ENCODE data around the gene TCP1. TPM values are rescaled to one million over a fixed set of nuclear protein-coding genes. Genes with fewer than 3 reads are reported as not detected.

The TCP1 gene
- total and polyA plus RNA-seq, 9 of the 15 experiments (the other 6 are each of a cell fraction or from before 2014, with no cell fraction given) = 331 to 801 (median 645) TPM

DNA sequence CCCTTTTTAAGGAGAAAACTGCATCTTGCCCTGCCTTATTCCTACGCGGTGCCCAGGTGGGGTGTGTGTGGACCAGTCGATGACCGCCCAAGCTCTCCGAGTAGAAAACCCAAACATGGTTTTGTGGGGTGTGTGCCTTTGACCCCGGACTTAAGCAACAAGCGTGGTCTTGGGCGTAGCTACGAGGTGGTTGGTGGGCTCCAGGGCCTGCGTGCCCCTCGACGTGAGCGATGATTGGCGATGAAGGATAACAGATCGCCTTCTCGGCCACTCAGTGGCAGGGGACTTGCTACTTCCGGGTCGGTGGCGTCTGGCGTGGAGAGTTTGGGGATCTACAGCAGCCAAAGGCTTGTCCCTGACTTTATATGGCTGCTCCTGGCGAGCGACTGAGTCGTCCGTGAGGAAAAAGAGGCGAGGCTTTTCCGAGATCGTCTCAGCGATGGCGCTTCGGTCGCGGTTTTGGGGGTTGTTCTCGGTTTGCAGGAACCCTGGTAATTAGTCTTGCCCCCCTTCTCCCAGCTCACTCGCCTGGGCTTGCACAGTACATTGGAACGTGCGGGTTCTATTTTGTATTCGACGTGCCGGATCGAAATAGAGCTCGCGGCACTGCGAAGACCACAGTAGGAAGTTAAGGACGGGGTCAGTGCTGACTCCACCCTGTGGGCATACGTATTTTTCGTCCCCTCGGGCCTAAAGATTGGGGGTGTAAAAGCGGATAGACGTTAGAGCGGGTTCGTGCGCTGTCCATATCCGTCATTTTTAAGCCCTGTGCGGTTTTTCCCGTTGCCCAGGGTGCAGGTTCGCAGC, 950 bp upstream of the TCP1 start, which contains the start of gene MRPL18 (continued):
- TF ChIP-seq, protein P1, sequence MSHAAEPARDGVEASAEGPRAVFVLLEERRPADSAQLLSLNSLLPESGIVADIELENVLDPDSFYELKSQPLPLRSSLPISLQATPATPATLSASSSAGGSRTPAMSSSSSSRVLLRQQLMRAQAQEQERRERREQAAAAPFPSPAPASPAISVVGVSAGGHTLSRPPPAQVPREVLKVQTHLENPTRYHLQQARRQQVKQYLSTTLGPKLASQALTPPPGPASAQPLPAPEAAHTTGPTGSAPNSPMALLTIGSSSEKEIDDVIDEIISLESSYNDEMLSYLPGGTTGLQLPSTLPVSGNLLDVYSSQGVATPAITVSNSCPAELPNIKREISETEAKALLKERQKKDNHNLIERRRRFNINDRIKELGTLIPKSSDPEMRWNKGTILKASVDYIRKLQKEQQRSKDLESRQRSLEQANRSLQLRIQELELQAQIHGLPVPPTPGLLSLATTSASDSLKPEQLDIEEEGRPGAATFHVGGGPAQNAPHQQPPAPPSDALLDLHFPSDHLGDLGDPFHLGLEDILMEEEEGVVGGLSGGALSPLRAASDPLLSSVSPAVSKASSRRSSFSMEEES (CRISPR knock-in tag; IDR thresholded peaks at IDR 0.05) = no peak
- TF ChIP-seq NFYB (IDR thresholded peaks at IDR 0.05; ENCODE audit: extremely low read depth, insufficient read length) (peak; percentile 98), ZNF282 (CRISPR knock-in tag; IDR thresholded peaks at IDR 0.05) (no peak), NR1H2 (CRISPR knock-in tag; IDR thresholded peaks at IDR 0.05) (no peak), KDM5B (IDR thresholded peaks at IDR 0.05; ENCODE audit: insufficient replicate concordance, low read depth, low read length) (peak; percentile 89), NONO (IDR thresholded peaks at IDR 0.05; ENCODE audit: low read depth in 2 of 2, low read length in 1 of 2) (no peak), CBFA2T3 (IDR thresholded peaks at IDR 0.05) (no peak), PCBP2 (IDR thresholded peaks at IDR 0.05; ENCODE audit: low read depth, low read length, poor library complexity, severe bottlenecking) (no peak), RBM25 (IDR thresholded peaks at IDR 0.05; ENCODE audit: low read depth, low read length, severe bottlenecking) (peak; percentile 91), SAFB (IDR thresholded peaks at IDR 0.05; ENCODE audit: borderline replicate concordance, low read depth, low read length) (no peak; the same call in 1 of the 2 replicates), STAT5B (CRISPR knock-in tag; IDR thresholded peaks at IDR 0.05) (no peak), PCBP1 (IDR thresholded peaks at IDR 0.05; ENCODE audit: low read depth, low read length, poor library complexity, severe bottlenecking) (no peak)
- TF ChIP-seq, protein P2, sequence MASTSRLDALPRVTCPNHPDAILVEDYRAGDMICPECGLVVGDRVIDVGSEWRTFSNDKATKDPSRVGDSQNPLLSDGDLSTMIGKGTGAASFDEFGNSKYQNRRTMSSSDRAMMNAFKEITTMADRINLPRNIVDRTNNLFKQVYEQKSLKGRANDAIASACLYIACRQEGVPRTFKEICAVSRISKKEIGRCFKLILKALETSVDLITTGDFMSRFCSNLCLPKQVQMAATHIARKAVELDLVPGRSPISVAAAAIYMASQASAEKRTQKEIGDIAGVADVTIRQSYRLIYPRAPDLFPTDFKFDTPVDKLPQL (IDR thresholded peaks at IDR 0.05; ENCODE audit: extremely low read depth, insufficient read length) = no peak
- TF ChIP-seq, protein P3, sequence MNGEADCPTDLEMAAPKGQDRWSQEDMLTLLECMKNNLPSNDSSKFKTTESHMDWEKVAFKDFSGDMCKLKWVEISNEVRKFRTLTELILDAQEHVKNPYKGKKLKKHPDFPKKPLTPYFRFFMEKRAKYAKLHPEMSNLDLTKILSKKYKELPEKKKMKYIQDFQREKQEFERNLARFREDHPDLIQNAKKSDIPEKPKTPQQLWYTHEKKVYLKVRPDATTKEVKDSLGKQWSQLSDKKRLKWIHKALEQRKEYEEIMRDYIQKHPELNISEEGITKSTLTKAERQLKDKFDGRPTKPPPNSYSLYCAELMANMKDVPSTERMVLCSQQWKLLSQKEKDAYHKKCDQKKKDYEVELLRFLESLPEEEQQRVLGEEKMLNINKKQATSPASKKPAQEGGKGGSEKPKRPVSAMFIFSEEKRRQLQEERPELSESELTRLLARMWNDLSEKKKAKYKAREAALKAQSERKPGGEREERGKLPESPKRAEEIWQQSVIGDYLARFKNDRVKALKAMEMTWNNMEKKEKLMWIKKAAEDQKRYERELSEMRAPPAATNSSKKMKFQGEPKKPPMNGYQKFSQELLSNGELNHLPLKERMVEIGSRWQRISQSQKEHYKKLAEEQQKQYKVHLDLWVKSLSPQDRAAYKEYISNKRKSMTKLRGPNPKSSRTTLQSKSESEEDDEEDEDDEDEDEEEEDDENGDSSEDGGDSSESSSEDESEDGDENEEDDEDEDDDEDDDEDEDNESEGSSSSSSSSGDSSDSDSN (IDR thresholded peaks at IDR 0.05; ENCODE audit: borderline replicate concordance in 1 of 2, low read depth in 2 of 2, low read length in 2 of 2) = no peak
- TF ChIP-seq, protein P4, sequence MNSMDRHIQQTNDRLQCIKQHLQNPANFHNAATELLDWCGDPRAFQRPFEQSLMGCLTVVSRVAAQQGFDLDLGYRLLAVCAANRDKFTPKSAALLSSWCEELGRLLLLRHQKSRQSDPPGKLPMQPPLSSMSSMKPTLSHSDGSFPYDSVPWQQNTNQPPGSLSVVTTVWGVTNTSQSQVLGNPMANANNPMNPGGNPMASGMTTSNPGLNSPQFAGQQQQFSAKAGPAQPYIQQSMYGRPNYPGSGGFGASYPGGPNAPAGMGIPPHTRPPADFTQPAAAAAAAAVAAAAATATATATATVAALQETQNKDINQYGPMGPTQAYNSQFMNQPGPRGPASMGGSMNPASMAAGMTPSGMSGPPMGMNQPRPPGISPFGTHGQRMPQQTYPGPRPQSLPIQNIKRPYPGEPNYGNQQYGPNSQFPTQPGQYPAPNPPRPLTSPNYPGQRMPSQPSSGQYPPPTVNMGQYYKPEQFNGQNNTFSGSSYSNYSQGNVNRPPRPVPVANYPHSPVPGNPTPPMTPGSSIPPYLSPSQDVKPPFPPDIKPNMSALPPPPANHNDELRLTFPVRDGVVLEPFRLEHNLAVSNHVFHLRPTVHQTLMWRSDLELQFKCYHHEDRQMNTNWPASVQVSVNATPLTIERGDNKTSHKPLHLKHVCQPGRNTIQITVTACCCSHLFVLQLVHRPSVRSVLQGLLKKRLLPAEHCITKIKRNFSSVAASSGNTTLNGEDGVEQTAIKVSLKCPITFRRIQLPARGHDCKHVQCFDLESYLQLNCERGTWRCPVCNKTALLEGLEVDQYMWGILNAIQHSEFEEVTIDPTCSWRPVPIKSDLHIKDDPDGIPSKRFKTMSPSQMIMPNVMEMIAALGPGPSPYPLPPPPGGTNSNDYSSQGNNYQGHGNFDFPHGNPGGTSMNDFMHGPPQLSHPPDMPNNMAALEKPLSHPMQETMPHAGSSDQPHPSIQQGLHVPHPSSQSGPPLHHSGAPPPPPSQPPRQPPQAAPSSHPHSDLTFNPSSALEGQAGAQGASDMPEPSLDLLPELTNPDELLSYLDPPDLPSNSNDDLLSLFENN (IDR thresholded peaks at IDR 0.05; ENCODE audit: low read depth in 2 of 2, low read length in 2 of 2) = no peak; a peak in 1 of 4 replicates
- TF ChIP-seq, protein P5, sequence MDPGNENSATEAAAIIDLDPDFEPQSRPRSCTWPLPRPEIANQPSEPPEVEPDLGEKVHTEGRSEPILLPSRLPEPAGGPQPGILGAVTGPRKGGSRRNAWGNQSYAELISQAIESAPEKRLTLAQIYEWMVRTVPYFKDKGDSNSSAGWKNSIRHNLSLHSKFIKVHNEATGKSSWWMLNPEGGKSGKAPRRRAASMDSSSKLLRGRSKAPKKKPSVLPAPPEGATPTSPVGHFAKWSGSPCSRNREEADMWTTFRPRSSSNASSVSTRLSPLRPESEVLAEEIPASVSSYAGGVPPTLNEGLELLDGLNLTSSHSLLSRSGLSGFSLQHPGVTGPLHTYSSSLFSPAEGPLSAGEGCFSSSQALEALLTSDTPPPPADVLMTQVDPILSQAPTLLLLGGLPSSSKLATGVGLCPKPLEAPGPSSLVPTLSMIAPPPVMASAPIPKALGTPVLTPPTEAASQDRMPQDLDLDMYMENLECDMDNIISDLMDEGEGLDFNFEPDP (CRISPR knock-in tag; IDR thresholded peaks at IDR 0.05) = no peak

Data from K562 (cell line).